Loucy (cell line): ENCODE measurements around the gene ZBTB32.
A peak's percentile ranks its signal among the peaks of the same experiment; 100 is the strongest.

Experiments used
- H2AFZ ChIP-seq: fragments of 200-600 bp; sonication (generic); 2 replicates; pipeline ENCODE4 v1.6.0; 2016; ENCODE audit warnings: antibody characterized with exemption, mild to moderate bottlenecking, low read length, moderate library complexity
- H3F3A ChIP-seq: fragments of 200-600 bp; 2 replicates; pipeline ENCODE4 v1.6.0; 2016; ENCODE audit warnings: antibody characterized with exemption, low read depth, mild to moderate bottlenecking
- H3K27me3 ChIP-seq: fragments of 200-600 bp; sonication (generic); 2 replicates; pipeline ENCODE4 v1.6.1; 2014; ENCODE audit warnings: low read length, mild to moderate bottlenecking; ENCODE audit not compliant: insufficient read depth, poor library complexity, severe bottlenecking
- H3K36me3 ChIP-seq: fragments of 200-600 bp; sonication (generic); 2 replicates; pipeline ENCODE4 v1.6.1; 2016; ENCODE audit warnings: low read length; ENCODE audit not compliant: insufficient read depth
- H3K4me1 ChIP-seq: fragments of 200-600 bp; sonication (generic); 2 replicates; pipeline ENCODE4 v1.5.1; 2014; ENCODE audit warnings: low read length, mild to moderate bottlenecking; ENCODE audit not compliant: insufficient read depth, poor library complexity, severe bottlenecking
- H3K4me2 ChIP-seq: fragments of 200-600 bp; sonication (generic); 2 replicates; pipeline ENCODE4 v1.6.0; 2014; ENCODE audit warnings: antibody characterized with exemption, low read length, low read depth, mild to moderate bottlenecking; ENCODE audit not compliant: poor library complexity, severe bottlenecking
- H3K4me3 ChIP-seq: fragments of 200-600 bp; sonication (generic); 2 replicates; pipeline ENCODE4 v1.5.1; 2014; ENCODE audit warnings: low read length, mild to moderate bottlenecking, mixed read lengths; ENCODE audit not compliant: poor library complexity, severe bottlenecking
- H3K79me2 ChIP-seq: fragments of 200-600 bp; sonication (generic); 2 replicates; pipeline ENCODE4 v1.6.1; 2014; ENCODE audit warnings: low read length; ENCODE audit not compliant: insufficient read depth
- H3K9ac ChIP-seq: fragments of 200-600 bp; sonication (generic); 2 replicates; pipeline ENCODE4 v1.6.0; 2014; ENCODE audit warnings: mild to moderate bottlenecking, low read depth, low read length, moderate library complexity; ENCODE audit not compliant: poor library complexity, severe bottlenecking
- H3K9me2 ChIP-seq: fragments of 200-600 bp; sonication (generic); replicated peaks from 2 replicates; pipeline ENCODE4 v1.6.1; 2016; ENCODE audit warnings: low read depth, low read length, mixed read lengths
- H3K9me3 ChIP-seq: fragments of 200-600 bp; sonication (generic); 2 replicates; pipeline ENCODE4 v1.6.1; 2014; ENCODE audit warnings: mild to moderate bottlenecking, antibody characterized with exemption, low read length, low read depth; ENCODE audit not compliant: insufficient read depth
- H4K20me1 ChIP-seq: fragments of 200-600 bp; sonication (generic); 2 replicates; pipeline ENCODE4 v1.6.0; 2014; ENCODE audit warnings: antibody characterized with exemption, low read length, mild to moderate bottlenecking; ENCODE audit not compliant: insufficient read depth, poor library complexity, severe bottlenecking
- EZH2phosphoT487 ChIP-seq: fragments of 200-600 bp; IDR thresholded peaks from 2 replicates; pipeline ENCODE4 v1.6.1; 2018; ENCODE audit warnings: antibody characterized with exemption, mild to moderate bottlenecking, moderate library complexity, borderline replicate concordance
- TF ChIP-seq, protein P1 (sequence below): fragments of 200-600 bp; sonication (generic); conservative IDR thresholded peaks from 2 replicates; pipeline ENCODE4 v1.5.1; 2014; ENCODE audit warnings: mild to moderate bottlenecking, antibody characterized with exemption, low read length

ZBTB32 gene

DNA sequence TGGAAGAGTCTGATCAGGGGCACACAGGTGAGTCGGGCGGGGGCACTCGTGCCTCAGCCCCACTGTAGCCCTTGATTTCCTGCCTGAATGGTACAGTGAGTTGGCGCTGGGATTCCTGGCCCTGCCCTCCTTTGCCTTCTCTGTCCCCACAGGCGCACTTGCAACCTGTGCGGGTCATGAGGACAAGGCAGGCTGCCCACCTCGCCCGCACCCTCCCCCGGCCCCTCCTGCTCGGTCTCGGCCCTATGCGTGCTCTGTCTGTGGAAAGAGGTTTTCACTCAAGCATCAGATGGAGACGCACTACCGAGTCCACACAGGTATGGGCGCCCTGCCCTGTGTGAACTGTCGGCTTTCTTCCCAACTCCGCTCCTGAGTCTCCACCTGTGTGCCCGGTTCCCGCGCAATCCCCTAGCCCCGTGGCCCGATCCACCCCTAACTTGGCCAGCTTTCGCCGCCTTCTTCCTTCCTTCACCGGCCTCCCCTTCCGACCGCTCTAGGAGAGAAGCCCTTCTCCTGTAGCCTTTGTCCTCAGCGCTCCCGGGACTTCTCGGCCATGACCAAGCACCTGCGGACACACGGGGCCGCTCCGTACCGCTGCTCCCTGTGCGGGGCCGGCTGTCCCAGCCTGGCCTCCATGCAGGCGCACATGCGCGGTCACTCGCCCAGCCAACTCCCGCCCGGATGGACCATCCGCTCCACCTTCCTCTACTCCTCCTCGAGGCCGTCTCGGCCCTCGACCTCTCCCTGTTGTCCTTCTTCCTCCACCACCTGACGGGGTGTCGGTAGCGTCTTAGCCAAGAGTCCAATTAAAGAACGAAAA is 11.8 kb downstream of the ZBTB32 start:
- H2AFZ ChIP-seq: peak overlapping the region; percentile 89
- peaks cover 22% of the 10 kb centered on the region for H4K20me1 ChIP-seq
- H3K4me2 ChIP-seq: peak overlapping the region; percentile 84
- H3K4me1 ChIP-seq: peaks cover 27% of the 10 kb centered on the region
- peaks cover 37% of the 10 kb centered on the region for H3K79me2 ChIP-seq
- H3K9me2 ChIP-seq: no peaks in the 10 kb centered on the region
- no peak for TF ChIP-seq EZH2phosphoT487
- TF ChIP-seq, protein P1, sequence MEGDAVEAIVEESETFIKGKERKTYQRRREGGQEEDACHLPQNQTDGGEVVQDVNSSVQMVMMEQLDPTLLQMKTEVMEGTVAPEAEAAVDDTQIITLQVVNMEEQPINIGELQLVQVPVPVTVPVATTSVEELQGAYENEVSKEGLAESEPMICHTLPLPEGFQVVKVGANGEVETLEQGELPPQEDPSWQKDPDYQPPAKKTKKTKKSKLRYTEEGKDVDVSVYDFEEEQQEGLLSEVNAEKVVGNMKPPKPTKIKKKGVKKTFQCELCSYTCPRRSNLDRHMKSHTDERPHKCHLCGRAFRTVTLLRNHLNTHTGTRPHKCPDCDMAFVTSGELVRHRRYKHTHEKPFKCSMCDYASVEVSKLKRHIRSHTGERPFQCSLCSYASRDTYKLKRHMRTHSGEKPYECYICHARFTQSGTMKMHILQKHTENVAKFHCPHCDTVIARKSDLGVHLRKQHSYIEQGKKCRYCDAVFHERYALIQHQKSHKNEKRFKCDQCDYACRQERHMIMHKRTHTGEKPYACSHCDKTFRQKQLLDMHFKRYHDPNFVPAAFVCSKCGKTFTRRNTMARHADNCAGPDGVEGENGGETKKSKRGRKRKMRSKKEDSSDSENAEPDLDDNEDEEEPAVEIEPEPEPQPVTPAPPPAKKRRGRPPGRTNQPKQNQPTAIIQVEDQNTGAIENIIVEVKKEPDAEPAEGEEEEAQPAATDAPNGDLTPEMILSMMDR: no peak
- H3K9me3 ChIP-seq: no peaks in the 10 kb centered on the region
- no peaks in the 10 kb centered on the region for H3F3A ChIP-seq
- H3K36me3 ChIP-seq: no peaks in the 10 kb centered on the region
- peak overlapping the region; percentile 79 for H3K9ac ChIP-seq
- H3K4me3 ChIP-seq: peak overlapping the region; percentile 81
- no peaks in the 10 kb centered on the region for H3K27me3 ChIP-seq

DNA sequence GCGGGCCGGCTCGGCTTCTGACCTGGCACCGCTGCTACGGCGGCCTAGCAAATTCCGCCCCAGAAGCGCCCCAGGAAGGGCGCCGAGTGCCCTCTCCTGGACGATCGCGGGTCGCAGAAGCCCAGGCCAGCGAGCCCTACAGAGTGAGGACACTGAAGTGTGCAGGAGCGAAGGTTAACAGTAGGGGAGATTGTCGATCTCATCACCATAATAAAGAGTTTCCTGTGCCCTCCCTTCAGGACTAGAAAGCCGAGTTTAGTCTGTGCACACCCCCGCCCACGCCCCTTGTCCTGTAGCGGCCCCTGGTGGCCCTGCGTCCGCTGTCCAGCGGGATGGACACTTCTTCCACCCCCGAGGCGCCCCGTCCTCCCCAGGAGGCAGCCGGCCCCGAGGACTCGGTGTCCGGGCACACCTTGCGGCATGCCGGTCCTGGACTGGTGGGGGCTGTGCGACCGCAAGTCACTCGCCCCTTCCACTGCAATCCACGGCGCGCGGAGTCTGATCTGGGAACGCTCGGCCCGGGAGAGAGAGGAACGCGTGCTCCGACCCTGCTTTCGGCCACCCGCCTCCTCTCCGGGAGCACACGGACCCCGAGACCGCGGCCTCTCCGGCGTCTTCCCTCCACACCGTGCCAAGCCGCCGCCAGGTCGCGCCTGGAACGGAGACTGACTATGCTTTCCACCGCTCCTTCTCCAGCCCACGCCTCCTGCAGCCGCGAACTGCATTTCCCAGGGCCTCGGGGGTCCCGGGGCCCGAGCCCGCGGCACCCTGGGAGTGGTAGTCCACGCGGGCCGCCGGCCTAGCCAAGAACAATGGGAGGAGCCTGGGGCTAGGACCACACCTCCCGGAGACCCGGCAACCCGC is 12.7 kb downstream of the ZBTB32 start:
- Histone ChIP-seq H4K20me1 (peaks cover 22% of the 10 kb centered on the region), H3K9me3 (no peaks in the 10 kb centered on the region), H2AFZ (peak overlapping the region; percentile 89), H3K4me1 (peaks cover 27% of the 10 kb centered on the region), H3K27me3 (no peaks in the 10 kb centered on the region), H3K4me3 (peak overlapping the region; percentile 81), H3K9me2 (no peaks in the 10 kb centered on the region), H3K79me2 (peaks cover 45% of the 10 kb centered on the region), H3K4me2 (peak overlapping the region; percentile 84), H3F3A (no peaks in the 10 kb centered on the region), H3K9ac (peak overlapping the region; percentile 79), H3K36me3 (peaks cover 6% of the 10 kb centered on the region; the same call in 1 of the 2 replicates)
- TF ChIP-seq EZH2phosphoT487: no peak
- TF ChIP-seq, protein P1: peak; percentile 79

DNA sequence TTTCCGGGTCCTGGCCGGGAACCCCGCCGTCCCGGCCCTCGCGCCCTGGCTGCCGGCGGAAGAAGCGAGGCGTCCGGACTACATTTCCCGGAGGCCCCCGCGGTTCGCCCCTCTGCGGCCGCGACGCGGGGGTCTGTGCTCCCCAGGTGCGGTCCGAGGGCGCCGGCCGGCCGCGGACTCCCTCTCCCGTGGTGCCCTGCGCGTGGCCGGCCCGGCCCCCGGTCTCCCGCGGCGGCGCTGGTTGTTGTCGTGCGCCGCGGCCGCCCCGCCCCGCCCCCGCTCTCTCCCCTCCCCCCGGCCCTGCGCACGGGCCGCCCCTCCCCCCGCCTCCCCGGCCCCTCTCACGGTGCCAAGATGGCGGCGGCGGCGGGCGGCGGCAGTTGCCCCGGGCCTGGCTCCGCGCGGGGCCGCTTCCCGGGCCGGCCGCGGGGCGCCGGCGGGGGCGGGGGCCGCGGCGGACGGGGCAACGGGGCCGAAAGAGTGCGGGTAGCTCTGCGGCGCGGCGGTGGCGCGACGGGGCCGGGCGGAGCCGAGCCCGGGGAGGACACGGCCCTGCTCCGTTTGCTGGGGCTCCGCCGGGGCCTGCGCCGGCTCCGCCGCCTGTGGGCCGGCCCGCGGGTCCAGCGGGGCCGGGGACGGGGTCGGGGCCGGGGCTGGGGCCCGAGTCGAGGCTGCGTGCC is 13.4 kb downstream of the ZBTB32 start, which contains the start of gene KMT2B:
Gene KMT2B (plus strand): TSS at position 339 of the 680 bp plus-strand sequence. CDS start 16 bp downstream, at position 355.
- Histone ChIP-seq H3K27me3 (no peaks in the 10 kb centered on the region), H3F3A (no peaks in the 10 kb centered on the region), H2AFZ (peak within 1 kb of the TSS; percentile 89), H3K79me2 (peaks cover 51% of the 10 kb centered on the region), H3K9me3 (no peaks in the 10 kb centered on the region), H3K4me3 (peak within 1 kb of the TSS; percentile 86), H3K9ac (peak within 1 kb of the TSS; percentile 85), H4K20me1 (peaks cover 24% of the 10 kb centered on the region), H3K36me3 (peaks cover 10% of the 10 kb centered on the region; the same call in 1 of the 2 replicates), H3K9me2 (no peaks in the 10 kb centered on the region), H3K4me2 (peak within 1 kb of the TSS; percentile 92), H3K4me1 (peaks cover 27% of the 10 kb centered on the region)
- TF ChIP-seq, protein P1: no peak
- no peak for TF ChIP-seq EZH2phosphoT487
